ENCODE data around the gene BAG2. TPM values are rescaled to one million over a fixed set of nuclear protein-coding genes. Genes with fewer than 3 reads are reported as not detected.

BAG2 gene
- total RNA-seq (1 to 10 TPM; 2.8 to 6.0 TPM), polyA plus RNA-seq (ENCODE audit: insufficient read length in 2 of 2) (1 to 10 TPM; 4.1 to 4.2 TPM)
- long read RNA-seq, donor 1, full-length matches to known transcripts = 4 of 4 reads
- long read RNA-seq, donor 1, partial matches to known transcripts = 0 of 4 reads
- long read RNA-seq, donor 1, other reads (novel, unspliced or antisense) = 0 of 4 reads
- long read RNA-seq, donor 2, full-length matches to known transcripts = 3 of 3 reads
- long read RNA-seq, donor 2, partial matches to known transcripts = 0 of 3 reads
- long read RNA-seq, donor 2, other reads (novel, unspliced or antisense) = 0 of 3 reads
- long read RNA-seq, donor 3, full-length matches to known transcripts = 1 of 1 reads
- long read RNA-seq, donor 3, partial matches to known transcripts = 0 of 1 reads
- long read RNA-seq, donor 3, other reads (novel, unspliced or antisense) = 0 of 1 reads
- long read RNA-seq, donor 4, full-length matches to known transcripts = 11 of 11 reads
- long read RNA-seq, donor 4, partial matches to known transcripts = 0 of 11 reads
- long read RNA-seq, donor 4, other reads (novel, unspliced or antisense) = 0 of 11 reads

DNA sequence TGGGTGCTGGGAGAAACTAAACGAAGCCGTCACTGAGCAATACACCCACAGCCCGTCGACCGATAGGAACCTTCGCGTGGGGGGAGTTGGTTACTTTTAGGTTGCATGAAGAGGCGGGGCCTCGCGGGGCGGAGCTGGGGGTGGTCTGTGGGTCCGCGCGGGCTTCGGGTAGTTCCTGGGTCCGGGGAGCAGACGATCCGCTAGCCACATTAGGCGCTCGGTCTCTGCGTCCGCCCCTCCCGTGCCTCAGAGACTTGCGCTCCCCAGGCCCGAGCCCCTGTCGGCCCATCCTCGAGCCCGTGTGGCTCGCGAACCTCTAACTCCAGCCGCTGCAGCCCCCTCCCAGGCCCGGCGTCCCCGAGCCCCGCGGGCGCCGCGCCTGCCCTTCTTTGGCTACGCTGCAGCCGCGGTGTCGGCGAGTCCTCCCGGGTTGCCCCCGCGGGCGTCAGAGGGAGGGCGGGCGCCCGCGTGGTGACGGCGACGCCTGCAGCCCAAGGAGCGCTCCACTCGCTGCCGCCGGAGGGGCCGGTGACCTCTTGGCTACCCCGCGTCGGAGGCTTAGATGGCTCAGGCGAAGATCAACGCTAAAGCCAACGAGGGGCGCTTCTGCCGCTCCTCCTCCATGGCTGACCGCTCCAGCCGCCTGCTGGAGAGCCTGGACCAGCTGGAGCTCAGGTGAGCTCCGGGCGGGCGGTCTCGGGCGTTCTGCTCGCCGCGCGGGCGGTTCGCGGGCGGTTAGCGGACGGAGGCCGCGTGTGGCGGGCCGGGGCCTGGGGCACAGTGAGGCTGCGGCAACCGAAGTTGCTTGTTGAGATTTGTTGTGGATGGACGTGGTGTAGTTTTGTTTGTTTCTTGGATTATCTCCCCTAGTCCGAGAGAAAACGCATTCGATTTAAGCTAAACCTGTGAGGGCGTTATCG is at the start of gene BAG2:
BAG2 (plus strand) TSS at position 191 of the 920 bp plus-strand sequence; CDS start at position 563, 372 bp downstream.
- Histone ChIP-seq H3K36me3 (ENCODE audit: control insufficient read depth, insufficient read depth, low read length) (no peaks in the 10 kb centered on the region), H3K9me3 (ENCODE audit: control insufficient read depth, insufficient read depth, low read length) (no peaks in the 10 kb centered on the region), H3K27ac (ENCODE audit: low read depth, low read length) (peak within 1 kb of the TSS; percentile 67), H3K4me3 (ENCODE audit: low read depth, low read length) (peak within 1 kb of the TSS; percentile 62), H3K4me1 (ENCODE audit: control insufficient read depth, insufficient read depth, low read length) (peaks cover 3% of the 10 kb centered on the region), H3K27me3 (ENCODE audit: control insufficient read depth, insufficient read depth, low read length) (no peaks in the 10 kb centered on the region)
- peak; percentile 44 to 90 (median 64) for DNase-seq (ENCODE audit: low read depth in 4 of 6, low spot score in 6 of 6)
- WGBS (ENCODE audit: insufficient coverage) = under 1% methylated on average over 92 of the region's 97 CpGs

DNA sequence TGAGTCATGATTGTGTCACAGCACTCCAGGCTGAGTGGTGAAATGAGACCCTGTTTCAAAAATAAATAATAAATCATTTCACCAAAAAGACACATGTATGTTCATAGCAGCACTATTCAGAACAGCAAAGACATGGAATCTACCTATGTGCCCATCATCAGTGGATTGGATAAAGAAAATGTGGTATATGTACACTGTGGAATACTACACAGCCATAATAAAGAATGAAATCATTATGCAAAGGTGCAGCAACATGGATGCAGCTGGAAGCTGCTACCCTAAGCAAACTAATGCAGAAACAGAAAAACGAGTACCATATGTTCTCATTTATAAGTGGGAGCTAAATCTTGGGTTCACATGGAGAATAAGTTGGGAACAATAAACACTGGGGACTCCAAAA is 49.0 kb upstream of the BAG2 start:
- Histone ChIP-seq H3K4me3 (ENCODE audit: low read depth, low read length) (no peak overlapping the region), H3K4me1 (ENCODE audit: control insufficient read depth, insufficient read depth, low read length) (no peaks in the 10 kb centered on the region), H3K27me3 (ENCODE audit: control insufficient read depth, insufficient read depth, low read length) (no peaks in the 10 kb centered on the region), H3K36me3 (ENCODE audit: control insufficient read depth, insufficient read depth, low read length) (no peaks in the 10 kb centered on the region), H3K9me3 (ENCODE audit: control insufficient read depth, insufficient read depth, low read length) (peaks cover 2% of the 10 kb centered on the region), H3K27ac (ENCODE audit: low read depth, low read length) (no peak overlapping the region)
- DNase-seq (ENCODE audit: low read depth in 4 of 6, low spot score in 6 of 6) = no peak
- whole genome bisulfite sequencing (ENCODE audit: insufficient coverage) = 86% methylated on average over 1 of the region's 1 CpG

DNA sequence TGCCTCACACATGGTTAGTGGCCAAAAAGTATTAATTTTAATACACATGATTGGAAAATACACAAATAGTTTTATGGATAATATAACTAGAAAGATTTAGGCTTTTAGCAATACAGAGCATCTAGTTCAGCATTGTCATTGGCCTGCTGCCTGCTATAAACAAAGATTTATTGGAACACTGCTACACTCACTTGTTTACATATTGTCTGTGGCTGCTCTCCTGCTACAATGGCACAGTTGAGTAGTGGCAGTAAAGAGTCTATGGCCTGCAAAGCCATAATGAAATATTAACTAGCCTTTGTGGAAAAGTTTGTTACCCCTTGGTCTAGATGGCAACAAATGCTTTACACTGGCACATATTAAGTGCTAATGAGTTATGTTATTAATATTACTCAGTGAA is 44.4 kb upstream of the BAG2 start:
- Histone ChIP-seq H3K9me3 (ENCODE audit: control insufficient read depth, insufficient read depth, low read length) (peaks cover 2% of the 10 kb centered on the region), H3K4me1 (ENCODE audit: control insufficient read depth, insufficient read depth, low read length) (no peaks in the 10 kb centered on the region), H3K27ac (ENCODE audit: low read depth, low read length) (no peak overlapping the region), H3K36me3 (ENCODE audit: control insufficient read depth, insufficient read depth, low read length) (no peaks in the 10 kb centered on the region), H3K4me3 (ENCODE audit: low read depth, low read length) (no peak overlapping the region), H3K27me3 (ENCODE audit: control insufficient read depth, insufficient read depth, low read length) (no peaks in the 10 kb centered on the region)
- DNase-seq (ENCODE audit: low read depth in 4 of 6, low spot score in 6 of 6) = peak in 1 of 6 donors; percentile 3

DNA sequence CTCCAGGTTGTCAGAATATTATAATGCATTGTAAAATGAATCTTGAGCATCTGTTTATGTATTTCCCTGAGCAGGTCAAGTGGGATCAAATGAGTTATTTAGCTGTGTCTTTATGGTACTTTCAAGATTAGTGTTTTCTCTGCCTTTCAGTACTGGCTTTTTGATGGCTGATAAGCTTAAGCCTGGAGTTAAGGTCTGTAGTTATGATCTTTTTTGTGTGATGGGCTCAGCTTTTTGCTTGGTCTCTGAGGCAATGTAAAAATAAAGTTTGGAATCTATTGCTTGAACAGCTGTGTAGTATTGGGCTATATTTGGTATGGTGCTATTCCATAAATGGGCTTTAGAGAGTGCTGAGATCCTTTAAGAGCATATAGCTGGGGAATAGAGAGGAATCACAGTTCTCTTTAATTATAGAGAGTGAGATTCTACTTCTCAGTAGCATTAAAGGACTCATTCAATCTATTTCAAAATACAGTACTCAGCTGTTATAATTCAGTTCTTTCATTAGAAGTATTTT is 41.4 kb upstream of the BAG2 start:
- Histone ChIP-seq H3K4me3 (ENCODE audit: low read depth, low read length) (no peak overlapping the region), H3K9me3 (ENCODE audit: control insufficient read depth, insufficient read depth, low read length) (no peaks in the 10 kb centered on the region), H3K36me3 (ENCODE audit: control insufficient read depth, insufficient read depth, low read length) (peaks cover 4% of the 10 kb centered on the region), H3K27ac (ENCODE audit: low read depth, low read length) (no peak overlapping the region), H3K27me3 (ENCODE audit: control insufficient read depth, insufficient read depth, low read length) (no peaks in the 10 kb centered on the region), H3K4me1 (ENCODE audit: control insufficient read depth, insufficient read depth, low read length) (no peaks in the 10 kb centered on the region)
- peak in 2 of 6 donors; percentile 8 to 35 for DNase-seq (ENCODE audit: low read depth in 4 of 6, low spot score in 6 of 6)

DNA sequence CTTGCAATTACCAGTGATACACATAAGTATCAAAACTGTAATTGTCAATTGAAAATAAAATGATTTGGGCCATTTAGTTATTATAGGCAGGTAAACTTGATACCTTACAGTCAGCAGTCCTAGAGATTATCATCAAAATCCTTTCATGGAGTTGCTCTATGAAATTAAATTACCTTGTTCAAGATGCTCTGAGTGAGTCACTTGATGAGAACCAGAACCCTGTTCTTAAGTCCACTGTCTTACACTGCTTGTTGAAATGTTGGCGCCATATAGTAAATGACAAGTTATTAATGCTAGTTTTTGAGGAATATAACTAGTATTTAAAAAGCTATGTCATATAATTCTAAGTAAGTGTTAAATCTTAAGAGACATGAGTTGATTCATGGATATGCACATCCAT is 37.2 kb upstream of the BAG2 start:
- no peak overlapping the region for H3K4me3 ChIP-seq (ENCODE audit: low read depth, low read length)
- no peak for DNase-seq (ENCODE audit: low read depth in 4 of 6, low spot score in 6 of 6)
- peaks cover 4% of the 10 kb centered on the region for H3K36me3 ChIP-seq (ENCODE audit: control insufficient read depth, insufficient read depth, low read length)
- no CpG with 5 or more reads among the region's 1 CpG for WGBS (ENCODE audit: insufficient coverage)
- H3K9me3 ChIP-seq (ENCODE audit: control insufficient read depth, insufficient read depth, low read length) = no peaks in the 10 kb centered on the region
- no peaks in the 10 kb centered on the region for H3K4me1 ChIP-seq (ENCODE audit: control insufficient read depth, insufficient read depth, low read length)
- no peaks in the 10 kb centered on the region for H3K27me3 ChIP-seq (ENCODE audit: control insufficient read depth, insufficient read depth, low read length)
- no peak overlapping the region for H3K27ac ChIP-seq (ENCODE audit: low read depth, low read length)

DNA sequence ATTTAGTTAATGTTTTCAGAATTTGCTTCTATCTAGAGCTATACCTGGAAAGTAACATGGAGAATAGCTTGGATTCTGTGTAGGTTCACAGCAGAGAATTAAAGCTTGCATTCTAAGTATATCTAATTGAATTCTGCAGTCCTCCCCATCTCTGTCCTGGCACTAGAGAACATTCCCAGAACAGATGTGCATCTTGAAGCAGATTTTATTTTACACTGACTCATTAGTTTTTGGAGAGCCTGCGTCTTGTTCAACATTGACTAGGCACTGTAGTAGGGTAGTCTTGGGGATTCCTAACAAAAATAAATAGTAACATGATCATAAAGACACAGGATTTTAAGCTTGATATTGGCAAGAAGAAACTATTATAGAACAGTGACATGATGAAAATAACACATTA is 36.2 kb upstream of the BAG2 start:
- WGBS (ENCODE audit: insufficient coverage) = no CpG with 5 or more reads among the region's 1 CpG
- Histone ChIP-seq H3K4me3 (ENCODE audit: low read depth, low read length) (no peak overlapping the region), H3K9me3 (ENCODE audit: control insufficient read depth, insufficient read depth, low read length) (no peaks in the 10 kb centered on the region), H3K27ac (ENCODE audit: low read depth, low read length) (no peak overlapping the region), H3K36me3 (ENCODE audit: control insufficient read depth, insufficient read depth, low read length) (peaks cover 4% of the 10 kb centered on the region), H3K27me3 (ENCODE audit: control insufficient read depth, insufficient read depth, low read length) (no peaks in the 10 kb centered on the region), H3K4me1 (ENCODE audit: control insufficient read depth, insufficient read depth, low read length) (no peaks in the 10 kb centered on the region)
- DNase-seq (ENCODE audit: low read depth in 4 of 6, low spot score in 6 of 6) = peak in 1 of 6 donors; percentile 1

DNA sequence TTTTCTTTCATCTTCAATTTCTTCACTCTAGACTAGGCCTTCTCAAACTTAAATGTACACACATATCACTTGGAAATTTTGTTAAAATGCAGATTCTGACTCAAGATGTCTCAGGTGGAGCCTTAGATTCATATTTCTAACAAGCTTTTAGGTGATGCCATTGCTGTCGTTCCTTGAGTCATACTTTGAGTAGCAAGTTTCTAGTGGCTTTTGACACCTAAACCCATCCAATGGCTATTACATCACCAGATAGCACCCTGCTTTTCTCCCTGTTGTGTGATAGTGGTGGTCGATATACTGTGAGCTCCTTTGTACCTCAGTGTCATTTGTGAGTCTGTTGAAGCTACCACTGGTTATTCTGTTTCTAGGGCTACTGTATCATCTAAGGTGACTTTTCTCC is 34.8 kb upstream of the BAG2 start:
- no peaks in the 10 kb centered on the region for H3K4me1 ChIP-seq (ENCODE audit: control insufficient read depth, insufficient read depth, low read length)
- WGBS (ENCODE audit: insufficient coverage) = no CpG with 5 or more reads among the region's 2 CpGs
- H3K36me3 ChIP-seq (ENCODE audit: control insufficient read depth, insufficient read depth, low read length) = peaks cover 4% of the 10 kb centered on the region

DNA sequence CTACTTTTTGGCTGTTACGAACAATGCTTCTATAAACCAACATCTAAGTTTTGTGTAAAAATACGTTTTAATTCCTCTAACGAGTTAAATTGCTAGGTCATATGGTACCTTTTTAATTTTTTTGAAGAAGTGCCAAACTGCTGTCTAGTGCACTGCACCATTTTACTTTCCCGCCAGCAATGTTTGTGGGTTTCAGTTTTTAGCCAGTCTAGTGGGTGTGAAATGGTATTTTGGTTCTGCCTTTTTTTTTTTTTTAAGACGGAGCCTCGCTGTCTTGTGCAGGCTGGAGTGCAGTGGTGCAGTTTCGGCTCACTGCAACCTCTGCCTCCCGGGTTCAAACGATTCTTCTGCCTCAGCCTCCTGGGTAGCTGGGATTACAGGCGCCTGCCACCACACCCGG is 34.1 kb upstream of the BAG2 start:
- peaks cover 4% of the 10 kb centered on the region for H3K36me3 ChIP-seq (ENCODE audit: control insufficient read depth, insufficient read depth, low read length)

More for the DNA sequence above, 34.8 kb upstream of the BAG2 start:
- no peak for DNase-seq (ENCODE audit: low read depth in 4 of 6, low spot score in 6 of 6)
- Histone ChIP-seq H3K27me3 (ENCODE audit: control insufficient read depth, insufficient read depth, low read length) (no peaks in the 10 kb centered on the region), H3K4me3 (ENCODE audit: low read depth, low read length) (no peak overlapping the region), H3K27ac (ENCODE audit: low read depth, low read length) (no peak overlapping the region), H3K9me3 (ENCODE audit: control insufficient read depth, insufficient read depth, low read length) (no peaks in the 10 kb centered on the region)

DNA sequence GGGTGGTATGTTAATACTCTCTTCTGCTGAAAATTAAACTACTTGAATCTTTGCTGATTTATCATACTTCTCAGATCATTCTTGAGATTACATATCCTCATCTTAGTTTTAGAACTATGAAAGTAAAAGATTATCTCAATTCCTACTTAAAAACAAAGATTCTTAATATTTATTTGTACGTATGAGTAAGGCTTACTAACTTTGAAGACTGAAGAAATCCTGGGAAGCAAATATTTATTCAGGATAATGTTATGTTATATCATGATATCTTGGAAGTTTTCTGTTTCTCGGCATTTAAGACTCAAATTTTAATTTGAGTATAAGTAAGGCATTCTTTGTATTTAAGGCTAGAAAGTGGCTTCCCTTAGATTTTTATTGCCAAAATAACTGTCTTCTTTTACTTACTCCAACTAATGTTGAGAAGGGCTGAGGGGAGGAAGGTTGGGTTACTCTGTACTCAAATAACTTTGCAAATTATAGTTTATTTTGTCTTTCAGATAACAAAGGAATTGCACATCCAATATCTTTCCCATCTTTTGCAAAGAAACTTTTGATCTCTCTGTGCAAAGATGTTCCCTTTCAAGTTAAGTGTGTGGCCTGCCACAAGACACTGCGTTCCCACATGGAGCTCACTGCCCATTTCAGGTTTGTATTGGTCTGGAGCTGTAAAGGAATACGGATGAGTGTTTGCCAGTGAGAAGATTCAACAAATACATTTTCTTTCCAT is 30.5 kb upstream of the BAG2 start:
- no peaks in the 10 kb centered on the region for H3K27me3 ChIP-seq (ENCODE audit: control insufficient read depth, insufficient read depth, low read length)
- no CpG with 5 or more reads among the region's 4 CpGs for WGBS (ENCODE audit: insufficient coverage)
- DNase-seq (ENCODE audit: low read depth in 4 of 6, low spot score in 6 of 6) = no peak
- no peaks in the 10 kb centered on the region for H3K9me3 ChIP-seq (ENCODE audit: control insufficient read depth, insufficient read depth, low read length)
- H3K36me3 ChIP-seq (ENCODE audit: control insufficient read depth, insufficient read depth, low read length) = no peaks in the 10 kb centered on the region
- no peak overlapping the region for H3K27ac ChIP-seq (ENCODE audit: low read depth, low read length)
- no peak overlapping the region for H3K4me3 ChIP-seq (ENCODE audit: low read depth, low read length)
- H3K4me1 ChIP-seq (ENCODE audit: control insufficient read depth, insufficient read depth, low read length) = no peaks in the 10 kb centered on the region

More for the DNA sequence above, 34.1 kb upstream of the BAG2 start:
- Histone ChIP-seq H3K9me3 (ENCODE audit: control insufficient read depth, insufficient read depth, low read length) (no peaks in the 10 kb centered on the region), H3K4me3 (ENCODE audit: low read depth, low read length) (no peak overlapping the region), H3K27ac (ENCODE audit: low read depth, low read length) (no peak overlapping the region), H3K4me1 (ENCODE audit: control insufficient read depth, insufficient read depth, low read length) (no peaks in the 10 kb centered on the region), H3K27me3 (ENCODE audit: control insufficient read depth, insufficient read depth, low read length) (no peaks in the 10 kb centered on the region)
- WGBS (ENCODE audit: insufficient coverage) = 96% methylated on average over 6 of the region's 11 CpGs
- DNase-seq (ENCODE audit: low read depth in 4 of 6, low spot score in 6 of 6) = no peak
